Hippocampal formation (tissue), 2 donors: ENCODE results near the gene GPSM3.
"Not testable (repeated sequence)": the region's sequence is repeated elsewhere in the genome, so short reads cannot be mapped to it uniquely, and the experiment has no call there.

Experiments used
- DNase-seq, 2 donors: peaks; one replicate each; lab custom pipeline; 2025; lab: John Stamatoyannopoulos, UW

Gene GPSM3

GRCh38 chr6:32149932-32150870 lies 42.2 kb downstream of the GPSM3 start:
- no peak for DNase-seq

GRCh38 chr6:32149092-32149755 lies 43.2 kb downstream of the GPSM3 start:
- no peak for DNase-seq

- DNase-seq: peak in 1 of 2 donors; percentile 30
These were observed 44.0 kb downstream of the GPSM3 start for GRCh38 chr6:32148289-32149091.

- DNase-seq: no peak
These were observed 44.9 kb downstream of the GPSM3 start for GRCh38 chr6:32147401-32148132.

- DNase-seq: no peak
These were observed 45.8 kb downstream of the GPSM3 start for GRCh38 chr6:32146687-32147086.

GRCh38 chr6:32146287-32146686 lies 46.2 kb downstream of the GPSM3 start:
- no peak for DNase-seq

GRCh38 chr6:32144238-32144637 lies 48.2 kb downstream of the GPSM3 start:
- DNase-seq: not testable (repeated sequence)
